ENCODE measurements around the gene GPATCH8. TPM values are rescaled to one million over a fixed set of nuclear protein-coding genes. Genes with fewer than 3 reads are reported as not detected.

The GPATCH8 gene
- total and polyA plus RNA-seq, 9 of the 15 experiments (the other 6 are each of a cell fraction or from before 2014, with no cell fraction given), result 10.6 to 29.6 (median 13.2) TPM

DNA sequence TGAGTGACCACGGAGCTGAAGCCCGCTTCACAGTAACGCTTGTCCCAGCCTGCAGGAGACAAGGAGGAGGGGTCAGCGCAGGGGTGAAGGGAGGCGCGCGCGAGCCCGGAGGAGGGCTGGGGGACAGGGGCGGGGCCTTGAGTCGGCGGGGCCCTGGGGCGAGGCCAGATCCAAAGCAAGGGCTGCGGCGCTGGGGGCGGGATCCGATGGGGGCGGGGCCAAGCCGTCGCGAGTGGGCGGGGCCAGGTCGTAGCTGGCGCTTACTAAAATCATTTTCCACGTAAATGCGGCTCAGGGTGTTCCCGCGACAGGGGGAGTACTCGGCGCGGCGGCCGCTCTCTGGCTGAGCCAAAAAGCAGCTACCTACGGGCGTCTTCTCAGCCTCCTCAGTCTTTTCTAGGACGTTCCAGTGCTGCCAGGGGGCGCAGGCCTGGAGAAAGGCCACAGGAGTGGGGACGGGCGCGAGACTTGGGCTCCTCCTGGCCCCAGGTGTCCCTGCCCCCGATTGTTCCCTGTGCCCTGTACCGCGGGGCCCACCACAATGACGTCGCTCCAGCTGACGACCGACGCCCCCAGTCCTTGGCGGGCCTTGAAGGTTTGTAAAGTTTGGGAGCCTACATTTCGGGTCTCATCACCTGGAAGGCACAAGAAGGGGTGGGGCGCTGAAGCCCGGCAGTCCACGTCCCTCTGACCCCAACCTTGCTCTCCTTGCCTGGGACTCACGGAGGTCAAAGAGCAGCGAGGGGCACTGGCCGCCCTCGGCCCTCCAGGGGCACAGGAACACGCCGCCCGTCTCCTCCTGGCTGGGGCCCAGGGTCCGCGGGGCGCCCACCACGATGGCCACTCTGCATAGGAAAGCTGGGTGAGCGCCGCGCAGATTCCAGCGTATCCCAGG, 117.7 kb downstream of the GPATCH8 start (continued):
- no peak for TF ChIP-seq CHAMP1 (IDR thresholded peaks at IDR 0.05)
- no peak for TF ChIP-seq POLR3A (IDR thresholded peaks at IDR 0.05; ENCODE audit: borderline replicate concordance, extremely low read depth, insufficient read depth, insufficient read length)
- no peak for TF ChIP-seq ZNF212 (CRISPR knock-in tag; IDR thresholded peaks at IDR 0.05)
- TF ChIP-seq ZFX (CRISPR knock-in tag; IDR thresholded peaks at IDR 0.05), result peak; percentile 92
- no peak for TF ChIP-seq GABPB2 (CRISPR knock-in tag; conservative IDR thresholded peaks at IDR 0.05)
- TF ChIP-seq ZNF830 (CRISPR knock-in tag; IDR thresholded peaks at IDR 0.05), result no peak
- no peak for TF ChIP-seq XRCC3 (IDR thresholded peaks at IDR 0.05)
- no peak for TF ChIP-seq ZNF12 (CRISPR knock-in tag; IDR thresholded peaks at IDR 0.05)
- no peak for TF ChIP-seq TSHZ1 (CRISPR knock-in tag; IDR thresholded peaks at IDR 0.05)
- no peak for TF ChIP-seq ZNF695 (CRISPR knock-in tag; IDR thresholded peaks at IDR 0.05)
- TF ChIP-seq KDM4B (IDR thresholded peaks at IDR 0.05; ENCODE audit: borderline replicate concordance in 2 of 2, low read depth in 1 of 2), result no peak

Measured in K562 (cell line).